Measurements from ENCODE around the gene IFITM1. TPM values are rescaled to one million over a fixed set of nuclear protein-coding genes. Genes with fewer than 3 reads are reported as not detected.

Gene IFITM1
- total and polyA plus RNA-seq, 2 of the 8 experiments (the other 6 are each of a cell fraction or from before 2014, with no cell fraction given) = 394 to 1,464 TPM

GRCh38 chr11:340539-341512, 27.0 kb downstream of the IFITM1 start (continued):
- TF ChIP-seq CHD7 (IDR thresholded peaks at IDR 0.05; ENCODE audit: insufficient replicate concordance, low read length) (peak; percentile 59), JUN (IDR thresholded peaks at IDR 0.05; ENCODE audit: low read depth, low read length) (no peak), POU5F1 (IDR thresholded peaks at IDR 0.05; ENCODE audit: low read depth, low read length) (peak; percentile 94; the same call in 1 of the 2 replicates), YY1 (IDR thresholded peaks at IDR 0.05; ENCODE audit: low read depth, low read length) (peak; percentile 55; the same call in 1 of the 2 replicates)
